HCT116 (cell line): ENCODE data around the gene HAVCR2. TPM values are rescaled to one million over a fixed set of nuclear protein-coding genes. Genes with fewer than 3 reads are reported as not detected.

Experiments used
- ATAC-seq: fragments of 200-7000 bp; cut with Tn5 transposase; 2 replicates; pipeline ENCODE4 v1.9.1; 2020; ENCODE audit warnings: mild to moderate bottlenecking, moderate library complexity
- BruUV-seq: library from RNA; stranded (reverse); fragments of 400-500 nt; replicated peaks from 2 replicates; lab custom pipeline; 2021; lab: Mats Ljungman, UMichigan
- CTCF ChIA-PET: fragments of 300-600 bp; sonication (Branson Sonifier 250); formaldehyde crosslinking; loops from one replicate; lab custom pipeline; 2021; ENCODE audit warnings: antibody characterized with exemption; lab: Charles Lee
- POLR2A ChIA-PET: fragments of 300-600, 350-600 bp; sonication (Branson Sonifier 250); formaldehyde crosslinking; loops from one replicate; lab custom pipeline; 2021; ENCODE audit warnings: antibody characterized with exemption; lab: Charles Lee
- RAD21 ChIA-PET, 2 experiments: fragments of 300-600 bp; sonication (Branson Sonifier 250); formaldehyde crosslinking; loops; one replicate each; lab custom pipeline; 2023; ENCODE audit warnings: low total read pairs in 2 of 2; ENCODE audit not compliant: uncharacterized antibody in 2 of 2, unreplicated experiment in 2 of 2, low non-redundant PET in 1 of 2; lab: Charles Lee
- DNase-seq: peaks from one replicate; pipeline ENCODE4 v3.0.0-alpha.2; 2010; ENCODE audit warnings: low read depth, low spot score
- H2AFZ ChIP-seq: fragments of 200-600 bp; shearing (Covaris generic), sonication (generic); 2 replicates; pipeline ENCODE4 v1.6.1; 2017; ENCODE audit warnings: low read depth, mixed run types, mixed read lengths, antibody characterized with exemption, low read length; ENCODE audit not compliant: poor library complexity, severe bottlenecking
- H3K27ac ChIP-seq: 2 replicates; pipeline ENCODE4 v1.5.1; 2012; ENCODE audit warnings: low read depth, low read length
- H3K27me3 ChIP-seq: fragments of 200-600 bp; sonication (generic); 2 replicates; pipeline ENCODE4 v1.6.1; 2016; ENCODE audit warnings: mixed run types, low read length, mixed read lengths; ENCODE audit not compliant: insufficient read depth
- H3K36me3 ChIP-seq, 2 experiments: fragments of 200-500 bp in 1 of 2; fragments of 200-600 bp in 1 of 2; sonication (Bioruptor generic) in 1 of 2; sonication (generic) in 1 of 2; 2 replicates each; pipeline versions ENCODE4 v1.5.1 to v1.6.1; 2014 to 2016; ENCODE audit warnings: low read length in 2 of 2, inconsistent platforms in 1 of 2, mixed read lengths in 1 of 2, mixed run types in 1 of 2; ENCODE audit not compliant: insufficient read depth in 2 of 2, control insufficient read depth in 1 of 2
- H3K4me1 ChIP-seq, 2 experiments: fragments of 200-600 bp in 1 of 2; sonication (generic) in 1 of 2; 2 replicates each; pipeline versions ENCODE4 v1.5.1 to v1.6.1; 2012 to 2017; ENCODE audit warnings: low read length in 2 of 2, inconsistent platforms in 1 of 2, mild to moderate bottlenecking in 1 of 2, mixed read lengths in 1 of 2, mixed run types in 1 of 2, moderate library complexity in 1 of 2; ENCODE audit not compliant: insufficient read depth in 2 of 2, control insufficient read depth in 1 of 2
- H3K4me2 ChIP-seq: fragments of 200-600 bp; sonication (generic); 2 replicates; pipeline ENCODE4 v1.6.1; 2017; ENCODE audit warnings: mixed run types, low read length, mixed read lengths
- H3K4me3 ChIP-seq, 2 experiments: fragments of 200-600 bp in 1 of 2; sonication (generic) in 1 of 2; replicated peaks in 1 of 2; 2 replicates each; pipeline ENCODE4 v1.5.1; 2011 to 2016; ENCODE audit warnings: low read length in 2 of 2, control low read depth in 1 of 2, low read depth in 1 of 2, mild to moderate bottlenecking in 1 of 2, mixed read lengths in 1 of 2, mixed run types in 1 of 2
- H3K79me2 ChIP-seq: fragments of 200-600 bp; sonication (generic); 2 replicates; pipeline ENCODE4 v1.6.1; 2017; ENCODE audit warnings: mild to moderate bottlenecking, mixed run types, low read length, moderate library complexity, mixed read lengths; ENCODE audit not compliant: insufficient read depth
- H3K9ac ChIP-seq: fragments of 200-600 bp; sonication (generic); 2 replicates; pipeline ENCODE4 v1.6.1; 2016; ENCODE audit warnings: low read length, mixed read lengths
- H3K9me2 ChIP-seq: fragments of 200-600 bp; sonication (generic), shearing (Covaris generic); 2 replicates; pipeline ENCODE4 v1.6.1; 2017; ENCODE audit warnings: mixed run types, mild to moderate bottlenecking, moderate library complexity; ENCODE audit not compliant: insufficient read depth
- H3K9me3 ChIP-seq, 2 experiments: fragments of 200-500 bp in 1 of 2; fragments of 200-600 bp in 1 of 2; sonication (Bioruptor generic) in 1 of 2; sonication (generic) in 1 of 2; 2 replicates each; pipeline ENCODE4 v1.6.1; 2014 to 2017; ENCODE audit warnings: low read length in 2 of 2, mixed read lengths in 2 of 2, inconsistent platforms in 1 of 2, low read depth in 1 of 2, mild to moderate bottlenecking in 1 of 2, mixed run types in 1 of 2, moderate library complexity in 1 of 2; ENCODE audit not compliant: control insufficient read depth in 1 of 2, insufficient read depth in 1 of 2
- H4K20me1 ChIP-seq: fragments of 200-600 bp; sonication (generic), shearing (Covaris generic); 2 replicates; pipeline ENCODE4 v1.6.1; 2017; ENCODE audit warnings: mixed run types, mild to moderate bottlenecking, moderate library complexity; ENCODE audit not compliant: insufficient read depth
- ATF3 ChIP-seq: IDR thresholded peaks from 2 replicates; pipeline ENCODE4 v1.6.1; 2012
- ELF1 ChIP-seq: IDR thresholded peaks from 2 replicates; pipeline ENCODE4 v1.6.1; 2012; ENCODE audit warnings: low read depth, borderline replicate concordance
- EZH2phosphoT487 ChIP-seq: fragments of 200-600 bp; IDR thresholded peaks from 2 replicates; pipeline ENCODE4 v1.6.1; 2018; ENCODE audit warnings: antibody characterized with exemption, borderline replicate concordance
- RAD21 ChIP-seq: IDR thresholded peaks from 2 replicates; pipeline ENCODE4 v1.6.1; 2012; ENCODE audit warnings: low read depth, mild to moderate bottlenecking
- REST ChIP-seq: IDR thresholded peaks from 2 replicates; pipeline ENCODE4 v1.6.1; 2012; ENCODE audit warnings: low read depth
- SP1 ChIP-seq: IDR thresholded peaks from 2 replicates; pipeline ENCODE4 v1.6.1; 2012; ENCODE audit warnings: low read depth
- SRF ChIP-seq: IDR thresholded peaks from 2 replicates; pipeline ENCODE4 v1.6.1; 2012; ENCODE audit warnings: low read depth
- TCF7L2 ChIP-seq: IDR thresholded peaks from 2 replicates; pipeline ENCODE4 v1.7.0; 2011; ENCODE audit warnings: borderline replicate concordance, inconsistent platforms; ENCODE audit not compliant: insufficient read depth, insufficient read length; ENCODE audit errors: extremely low read depth
- ZFX ChIP-seq: fragments of 450-650 bp; IDR thresholded peaks from 2 replicates; pipeline ENCODE4 v1.6.1; 2017
- intact Hi-C: fragments of 100-400 bp; cut with micrococcal nuclease; formaldehyde crosslinking; loops from 2 replicates; pipeline ENCODE4 v1.10.0; 2022
- total RNA-seq: library from RNA; stranded (reverse); gene quantifications from one replicate; pipeline ENCODE4 v1.2.1, GENCODE V29; 2021; ENCODE audit not compliant: unreplicated experiment
- TF ChIP-seq, protein P1 (sequence below): IDR thresholded peaks from 2 replicates; pipeline ENCODE4 v1.6.1; 2011; ENCODE audit warnings: mild to moderate bottlenecking, low read length, moderate library complexity; ENCODE audit not compliant: insufficient replicate concordance; ENCODE audit errors: extremely low read depth
- TF ChIP-seq, protein P2 (sequence below): IDR thresholded peaks from 2 replicates; pipeline ENCODE4 v1.6.1; 2012

The HAVCR2 gene
- total RNA-seq, 1 experiment from 2014 or later: 0.07 TPM

- RAD21 ChIA-PET: no interaction called here
- Histone ChIP-seq H3K9me3 (no peaks in the 10 kb centered on the region), H3K36me3 (no peaks in the 10 kb centered on the region), H3K79me2 (no peaks in the 10 kb centered on the region), H3K9me2 (no peaks in the 10 kb centered on the region), H3K9ac (no peak overlapping the region), H4K20me1 (no peaks in the 10 kb centered on the region), H2AFZ (no peak overlapping the region), H3K27ac (no peak overlapping the region), H3K4me1 (peaks cover 0 to 25% of the 10 kb centered on the region in 2 experiments; a peak in 2 of 4 replicates), H3K27me3 (no peaks in the 10 kb centered on the region), H3K4me2 (no peak overlapping the region), H3K4me3 (no peak overlapping the region)
- intact Hi-C loops: no loop called here
- POLR2A ChIA-PET: no interaction called here
- TF ChIP-seq EZH2phosphoT487 (no peak), TCF7L2 (no peak), RAD21 (no peak), SRF (no peak), SP1 (no peak), REST (no peak), ZFX (no peak), ELF1 (no peak), ATF3 (no peak)
- TF ChIP-seq, protein P1, sequence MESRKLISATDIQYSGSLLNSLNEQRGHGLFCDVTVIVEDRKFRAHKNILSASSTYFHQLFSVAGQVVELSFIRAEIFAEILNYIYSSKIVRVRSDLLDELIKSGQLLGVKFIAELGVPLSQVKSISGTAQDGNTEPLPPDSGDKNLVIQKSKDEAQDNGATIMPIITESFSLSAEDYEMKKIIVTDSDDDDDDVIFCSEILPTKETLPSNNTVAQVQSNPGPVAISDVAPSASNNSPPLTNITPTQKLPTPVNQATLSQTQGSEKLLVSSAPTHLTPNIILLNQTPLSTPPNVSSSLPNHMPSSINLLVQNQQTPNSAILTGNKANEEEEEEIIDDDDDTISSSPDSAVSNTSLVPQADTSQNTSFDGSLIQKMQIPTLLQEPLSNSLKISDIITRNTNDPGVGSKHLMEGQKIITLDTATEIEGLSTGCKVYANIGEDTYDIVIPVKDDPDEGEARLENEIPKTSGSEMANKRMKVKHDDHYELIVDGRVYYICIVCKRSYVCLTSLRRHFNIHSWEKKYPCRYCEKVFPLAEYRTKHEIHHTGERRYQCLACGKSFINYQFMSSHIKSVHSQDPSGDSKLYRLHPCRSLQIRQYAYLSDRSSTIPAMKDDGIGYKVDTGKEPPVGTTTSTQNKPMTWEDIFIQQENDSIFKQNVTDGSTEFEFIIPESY: no peak
- TF ChIP-seq, protein P2, sequence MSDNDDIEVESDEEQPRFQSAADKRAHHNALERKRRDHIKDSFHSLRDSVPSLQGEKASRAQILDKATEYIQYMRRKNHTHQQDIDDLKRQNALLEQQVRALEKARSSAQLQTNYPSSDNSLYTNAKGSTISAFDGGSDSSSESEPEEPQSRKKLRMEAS: no peak
- no peak for DNase-seq
- ATAC-seq: no peak
- no TSS peak for BruUV-seq
- CTCF ChIA-PET: no interaction called here
These were observed 57.1 kb downstream of the HAVCR2 start for GRCh38 chr5:157051604-157052245.
